RWPE2 (cell line): ENCODE measurements around the gene UGGT2.
"Not testable (repeated sequence)": the region's sequence is repeated elsewhere in the genome, so short reads cannot be mapped to it uniquely, and the experiment has no call there.

Source experiments
- ATAC-seq: fragments of 200-7000 bp; cut with Tn5 transposase; 3 replicates; pipeline ENCODE4 v1.9.1; 2021; ENCODE audit warnings: low read depth
- DNase-seq: peaks from one replicate; pipeline ENCODE4 v3.0.0-alpha.2; 2020; ENCODE audit warnings: low spot score
- H3K27ac ChIP-seq: fragments of 450-650 bp; 2 replicates; pipeline ENCODE4 v1.5.1; 2017; ENCODE audit warnings: mild to moderate bottlenecking; ENCODE audit not compliant: poor library complexity, severe bottlenecking
- H3K27me3 ChIP-seq: fragments of 250-450 bp; sonication (Bioruptor Pico); 2 replicates; pipeline ENCODE4 v1.5.1; 2021; ENCODE audit warnings: mild to moderate bottlenecking, moderate library complexity; ENCODE audit not compliant: insufficient read depth, poor library complexity, severe bottlenecking
- H3K36me3 ChIP-seq: fragments of 250-450 bp; sonication (Bioruptor Pico); 2 replicates; pipeline ENCODE4 v1.5.1; 2020; ENCODE audit warnings: low read depth, mild to moderate bottlenecking, moderate library complexity
- H3K4me1 ChIP-seq: fragments of 250-450 bp; sonication (Bioruptor Pico); 2 replicates; pipeline ENCODE4 v1.5.1; 2021; ENCODE audit warnings: mild to moderate bottlenecking, moderate library complexity; ENCODE audit not compliant: insufficient read depth, poor library complexity, severe bottlenecking
- H3K4me3 ChIP-seq: fragments of 250-450 bp; sonication (Bioruptor Pico); 2 replicates; pipeline ENCODE4 v1.5.1; 2021; ENCODE audit warnings: mild to moderate bottlenecking, moderate library complexity; ENCODE audit not compliant: severe bottlenecking
- H3K9me3 ChIP-seq: fragments of 250-450 bp; sonication (Bioruptor Pico); 2 replicates; pipeline ENCODE4 v1.5.1; 2021; ENCODE audit warnings: mild to moderate bottlenecking, moderate library complexity; ENCODE audit not compliant: severe bottlenecking
- TF ChIP-seq, protein P1 (sequence below): fragments of 450-650 bp; IDR thresholded peaks from one replicate; pipeline ENCODE4 v1.5.1; 2017; ENCODE audit warnings: mild to moderate bottlenecking, moderate library complexity; ENCODE audit not compliant: poor library complexity, severe bottlenecking

The UGGT2 gene

DNA sequence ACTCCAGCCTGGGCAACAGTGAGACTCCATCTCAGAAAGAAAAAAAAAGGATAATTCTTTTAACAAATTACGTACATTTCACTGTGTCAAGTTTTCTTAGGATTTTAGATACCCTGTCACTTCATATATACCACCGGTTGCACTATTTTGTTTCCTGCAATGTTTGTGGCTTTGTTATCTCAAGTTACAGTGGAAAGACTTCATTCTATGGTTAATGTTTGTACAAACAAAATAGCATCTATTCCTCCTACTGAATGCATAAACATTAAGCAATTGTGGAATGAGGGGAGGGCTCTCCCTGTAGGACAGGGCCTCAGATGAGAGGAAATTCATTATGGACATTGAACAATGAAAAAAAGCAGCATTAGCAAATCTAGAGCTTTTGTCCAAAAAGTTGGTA, 256.2 kb downstream of the UGGT2 start:
- Histone ChIP-seq H3K36me3 (peaks cover 29% of the 10 kb centered on the region), H3K4me3 (no peak overlapping the region), H3K27me3 (no peaks in the 10 kb centered on the region), H3K9me3 (no peaks in the 10 kb centered on the region), H3K27ac (no peak overlapping the region), H3K4me1 (peaks cover 7% of the 10 kb centered on the region)
- ATAC-seq (no peak), DNase-seq (no peak)
- TF ChIP-seq, protein P1, sequence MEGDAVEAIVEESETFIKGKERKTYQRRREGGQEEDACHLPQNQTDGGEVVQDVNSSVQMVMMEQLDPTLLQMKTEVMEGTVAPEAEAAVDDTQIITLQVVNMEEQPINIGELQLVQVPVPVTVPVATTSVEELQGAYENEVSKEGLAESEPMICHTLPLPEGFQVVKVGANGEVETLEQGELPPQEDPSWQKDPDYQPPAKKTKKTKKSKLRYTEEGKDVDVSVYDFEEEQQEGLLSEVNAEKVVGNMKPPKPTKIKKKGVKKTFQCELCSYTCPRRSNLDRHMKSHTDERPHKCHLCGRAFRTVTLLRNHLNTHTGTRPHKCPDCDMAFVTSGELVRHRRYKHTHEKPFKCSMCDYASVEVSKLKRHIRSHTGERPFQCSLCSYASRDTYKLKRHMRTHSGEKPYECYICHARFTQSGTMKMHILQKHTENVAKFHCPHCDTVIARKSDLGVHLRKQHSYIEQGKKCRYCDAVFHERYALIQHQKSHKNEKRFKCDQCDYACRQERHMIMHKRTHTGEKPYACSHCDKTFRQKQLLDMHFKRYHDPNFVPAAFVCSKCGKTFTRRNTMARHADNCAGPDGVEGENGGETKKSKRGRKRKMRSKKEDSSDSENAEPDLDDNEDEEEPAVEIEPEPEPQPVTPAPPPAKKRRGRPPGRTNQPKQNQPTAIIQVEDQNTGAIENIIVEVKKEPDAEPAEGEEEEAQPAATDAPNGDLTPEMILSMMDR: no peak

DNA sequence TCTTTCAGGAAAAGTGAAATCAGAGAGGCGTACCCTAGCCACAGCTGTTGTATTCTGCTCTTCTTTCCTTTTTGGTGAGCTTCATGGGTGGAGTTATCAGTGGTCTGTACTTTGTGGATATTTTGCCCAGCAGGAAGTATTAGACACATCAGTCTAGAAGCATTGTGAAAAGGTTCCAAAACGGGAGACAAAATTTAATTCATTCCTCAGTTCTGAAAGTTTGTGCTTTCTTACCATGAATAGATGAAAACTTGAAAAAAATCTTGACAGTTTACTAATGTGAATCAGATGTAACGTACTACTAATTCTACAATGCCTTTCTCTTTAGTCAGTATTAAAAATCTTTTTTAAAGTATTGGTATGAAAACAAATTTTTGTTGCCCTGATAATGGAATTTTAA, 259.4 kb downstream of the UGGT2 start:
- DNase-seq (no peak), ATAC-seq (no peak)
- TF ChIP-seq, protein P1: no peak
- Histone ChIP-seq H3K9me3 (no peaks in the 10 kb centered on the region), H3K4me1 (peaks cover 7% of the 10 kb centered on the region), H3K4me3 (no peak overlapping the region), H3K36me3 (peaks cover 59% of the 10 kb centered on the region), H3K27ac (no peak overlapping the region), H3K27me3 (no peaks in the 10 kb centered on the region)

DNA sequence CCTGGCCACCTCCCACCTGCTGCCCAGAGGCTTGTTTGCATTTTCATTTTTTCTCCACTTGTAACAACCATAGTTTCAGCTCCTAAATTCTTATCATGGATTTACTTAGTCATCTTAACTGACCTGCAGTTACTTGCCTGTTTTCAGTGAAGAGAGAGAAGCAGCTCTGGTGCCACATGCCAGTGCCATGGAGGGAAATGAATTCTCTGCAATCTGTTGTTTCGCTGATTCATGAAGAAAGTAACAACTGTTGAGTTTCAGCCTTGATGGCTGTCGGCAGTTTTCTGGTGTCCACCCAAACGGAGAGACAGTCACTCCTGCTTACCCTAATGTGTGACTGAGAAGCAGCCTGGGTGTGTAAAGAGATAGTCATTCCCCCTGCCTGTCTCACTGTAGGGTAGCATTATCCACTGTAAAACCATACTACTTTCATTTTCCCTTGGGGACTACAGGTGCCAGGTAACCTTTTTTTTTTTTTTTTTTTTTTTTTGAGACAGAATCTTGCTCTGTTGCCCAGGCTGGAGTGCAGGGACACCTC, 260.1 kb downstream of the UGGT2 start:
- DNase-seq: no peak
- no peaks in the 10 kb centered on the region for H3K9me3 ChIP-seq
- no peak overlapping the region for H3K27ac ChIP-seq
- TF ChIP-seq, protein P1: no peak
- ATAC-seq: peak; percentile 51; the same call in 2 of the 3 replicates
- H3K27me3 ChIP-seq: no peaks in the 10 kb centered on the region
- H3K36me3 ChIP-seq: peaks cover 66% of the 10 kb centered on the region
- H3K4me3 ChIP-seq: no peak overlapping the region
- H3K4me1 ChIP-seq: peaks cover 7% of the 10 kb centered on the region

DNA sequence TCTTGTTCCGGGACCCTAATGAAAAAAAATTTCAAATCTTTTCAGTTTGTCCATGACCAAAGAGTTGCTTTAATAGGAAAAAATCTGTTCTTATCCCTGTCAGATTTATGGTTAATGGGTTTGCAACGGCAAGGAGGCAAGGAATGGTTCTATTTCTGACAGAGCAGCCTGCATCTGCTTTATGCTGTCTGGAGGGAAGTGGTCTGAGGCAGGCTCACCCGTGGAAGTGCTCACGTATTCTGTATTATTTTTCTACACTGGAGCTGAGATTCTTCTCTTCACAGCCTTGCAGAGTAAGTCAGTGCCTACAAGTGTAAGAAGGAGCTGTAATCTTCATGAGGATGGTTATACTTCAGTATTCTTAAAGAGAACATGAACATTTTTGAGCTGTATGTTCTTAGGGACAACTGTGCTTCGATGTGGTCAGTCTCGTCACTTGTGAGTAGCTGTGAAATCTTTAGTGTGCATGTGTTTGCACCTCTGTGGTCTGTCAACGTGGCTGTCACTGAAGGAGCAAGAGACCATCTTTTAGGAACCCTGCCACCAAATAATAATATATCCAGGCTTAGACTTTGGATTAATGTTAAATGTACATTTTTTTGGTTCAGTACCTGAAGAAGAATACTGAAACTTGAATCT, 262.0 kb downstream of the UGGT2 start:
- DNase-seq (no peak), ATAC-seq (no peak)
- Histone ChIP-seq H3K9me3 (no peaks in the 10 kb centered on the region), H3K36me3 (peaks cover 85% of the 10 kb centered on the region), H3K4me3 (no peak overlapping the region), H3K4me1 (peaks cover 7% of the 10 kb centered on the region), H3K27ac (no peak overlapping the region), H3K27me3 (no peaks in the 10 kb centered on the region)
- TF ChIP-seq, protein P1: no peak

DNA sequence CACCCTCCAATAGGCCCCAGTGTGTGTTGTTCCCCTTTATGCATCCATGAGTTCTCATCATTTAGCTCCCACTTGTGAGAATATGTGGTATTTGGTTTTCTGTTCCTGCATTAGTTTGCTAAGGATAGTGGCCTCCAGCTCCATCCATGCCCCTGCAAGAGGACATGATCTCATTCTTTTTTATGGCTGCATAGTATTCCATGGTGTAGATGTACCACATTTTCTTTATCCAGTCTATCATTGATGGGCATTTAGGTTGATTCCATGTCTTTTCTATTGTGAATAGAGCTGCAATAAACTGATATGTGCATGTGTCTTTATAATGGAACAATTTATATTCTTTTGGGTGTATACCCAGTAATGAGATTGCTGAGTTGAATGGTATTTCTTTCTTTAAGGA, 263.9 kb downstream of the UGGT2 start:
- ATAC-seq, H3K9me3 ChIP-seq, DNase-seq, H3K27ac ChIP-seq, H3K4me3 ChIP-seq, H3K27me3 ChIP-seq: not testable (repeated sequence)
- Histone ChIP-seq H3K4me1 (peaks cover 15% of the 10 kb centered on the region), H3K36me3 (peaks cover 85% of the 10 kb centered on the region)
